ENCODE results near the gene NISCH.

DNA sequence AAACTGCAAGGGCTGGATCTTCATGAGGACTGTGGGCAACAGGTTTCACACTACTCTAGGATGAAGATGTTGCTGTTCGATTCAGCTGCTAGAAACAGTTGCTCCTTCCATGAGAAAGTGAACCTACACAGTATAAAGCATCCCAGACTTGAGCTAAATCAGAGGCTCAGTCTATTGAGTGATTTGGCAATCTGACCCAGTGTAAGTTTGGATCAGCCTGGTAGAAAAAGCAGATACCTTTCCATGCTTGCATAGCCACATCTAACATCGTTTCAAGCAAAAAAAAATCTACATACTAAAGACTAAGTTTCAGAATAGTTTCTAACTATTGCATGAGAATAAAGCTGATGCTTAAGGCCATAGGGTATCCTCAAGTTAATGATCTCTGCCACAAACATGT is 85.6 kb downstream of the NISCH start:
- TF ChIP-seq POLR2A (IDR thresholded peaks at IDR 0.05; ENCODE audit: low read depth, low read length) (no peak), POLR2AphosphoS5 (IDR thresholded peaks at IDR 0.05; ENCODE audit: insufficient read depth, low read depth, low read length) (no peak), CTCF (IDR thresholded peaks at IDR 0.05; ENCODE audit: extremely low read depth in 1 of 2, insufficient read depth in 1 of 2, low read depth in 1 of 2, low read length in 2 of 2) (no peak), JUN (IDR thresholded peaks at IDR 0.05; ENCODE audit: borderline replicate concordance, insufficient read depth, insufficient read length, low read depth) (no peak), EZH2 (IDR thresholded peaks at IDR 0.05; ENCODE audit: borderline replicate concordance, low read depth, low read length, severe bottlenecking) (no peak), MYC (IDR thresholded peaks at IDR 0.05; ENCODE audit: low read depth, low read length) (no peak)

All from endothelial cell of umbilical vein (primary cell).